T-helper 1 cell treated with Interleukin-12 subunit alpha and Interleukin-12 subunit beta and Interleukin-4 antibody, amounts not matched to agents 30 μg/mL and 1 μg/mL, for 36 hours (primary cell): ENCODE results near the gene PMFBP1.
"Not testable (repeated sequence)": the region's sequence is repeated elsewhere in the genome, so short reads cannot be mapped to it uniquely, and the experiment has no call there.

Experiments used
- H3K27ac Mint-ChIP-seq: one replicate; pipeline ENCODE4 v1.8.0; 2021; ENCODE audit warnings: mild to moderate bottlenecking, mixed read lengths
- H3K27me3 Mint-ChIP-seq: one replicate; pipeline ENCODE4 v1.8.0; 2021; ENCODE audit warnings: low read depth, mixed read lengths
- H3K36me3 Mint-ChIP-seq: one replicate; pipeline ENCODE4 v1.8.0; 2021; ENCODE audit warnings: low read depth, mixed read lengths
- H3K4me1 Mint-ChIP-seq: one replicate; pipeline ENCODE4 v1.8.0; 2021; ENCODE audit warnings: low read depth, mixed read lengths
- H3K4me3 Mint-ChIP-seq: one replicate; pipeline ENCODE4 v1.8.0; 2021; ENCODE audit warnings: mild to moderate bottlenecking, moderate library complexity, mixed read lengths
- H3K9me3 Mint-ChIP-seq: one replicate; pipeline ENCODE4 v1.8.0; 2021; ENCODE audit warnings: mixed read lengths

The PMFBP1 gene

DNA sequence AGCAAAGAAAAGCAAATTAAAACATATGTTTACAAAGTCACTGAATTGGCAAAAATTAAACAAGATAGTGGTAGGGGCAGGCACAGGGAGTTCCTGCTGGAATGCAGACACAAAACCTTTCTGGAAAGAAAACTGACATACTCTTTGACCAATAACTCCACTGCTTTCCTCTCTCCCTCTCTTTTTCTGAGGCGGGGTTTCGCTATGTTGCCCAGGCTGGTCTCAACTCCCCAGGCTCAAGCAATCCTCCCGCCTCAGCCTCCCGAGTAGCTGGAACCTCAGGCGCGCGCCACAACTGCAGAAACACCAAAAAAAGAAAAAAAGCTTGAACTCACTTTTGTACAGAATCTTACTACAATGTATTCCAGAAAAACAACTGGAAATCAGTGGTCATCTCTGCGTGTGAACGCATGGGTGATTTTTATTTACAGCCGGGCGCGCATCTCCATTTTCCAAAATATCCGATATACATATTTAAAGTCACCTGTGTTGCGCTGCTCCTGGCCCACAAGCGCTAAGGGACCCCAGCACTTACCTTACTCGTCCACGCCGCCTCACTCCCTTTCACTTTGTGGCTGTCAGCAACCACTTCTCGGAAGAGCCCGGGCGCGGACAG lies 79.0 kb downstream of the PMFBP1 start:
- no peaks in the 10 kb centered on the region for H3K9me3 Mint-ChIP-seq
- no peaks in the 10 kb centered on the region for H3K27me3 Mint-ChIP-seq
- peak overlapping the region; percentile 98 for H3K4me3 Mint-ChIP-seq
- peaks cover 38% of the 10 kb centered on the region for H3K36me3 Mint-ChIP-seq
- peaks cover 40% of the 10 kb centered on the region for H3K4me1 Mint-ChIP-seq
- H3K27ac Mint-ChIP-seq, result peak overlapping the region; percentile 98

DNA sequence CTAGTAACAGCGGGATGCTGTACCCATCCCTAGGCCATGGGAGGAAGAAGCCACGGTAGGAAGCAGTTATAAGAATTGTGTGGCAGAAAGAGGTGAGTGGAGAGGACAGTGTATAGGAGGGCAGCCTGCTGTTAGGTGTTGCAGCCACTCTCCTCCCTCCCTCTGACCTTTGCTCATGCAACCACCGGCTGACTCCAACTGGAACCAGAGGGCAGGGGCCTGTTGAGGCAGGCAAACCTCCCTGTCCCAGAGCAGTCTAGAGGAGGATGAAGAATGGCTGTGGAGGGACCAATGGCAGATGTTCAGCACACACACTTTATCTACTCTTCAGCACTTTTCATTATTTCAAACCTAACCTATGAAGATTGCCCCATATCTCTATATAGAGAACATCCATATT lies 80.7 kb downstream of the PMFBP1 start:
- no peaks in the 10 kb centered on the region for H3K27me3 Mint-ChIP-seq
- H3K9me3 Mint-ChIP-seq, result no peaks in the 10 kb centered on the region
- peak overlapping the region; percentile 17 for H3K4me3 Mint-ChIP-seq
- H3K27ac Mint-ChIP-seq, result peak overlapping the region; percentile 50
- peaks cover 34% of the 10 kb centered on the region for H3K4me1 Mint-ChIP-seq
- peaks cover 29% of the 10 kb centered on the region for H3K36me3 Mint-ChIP-seq

DNA sequence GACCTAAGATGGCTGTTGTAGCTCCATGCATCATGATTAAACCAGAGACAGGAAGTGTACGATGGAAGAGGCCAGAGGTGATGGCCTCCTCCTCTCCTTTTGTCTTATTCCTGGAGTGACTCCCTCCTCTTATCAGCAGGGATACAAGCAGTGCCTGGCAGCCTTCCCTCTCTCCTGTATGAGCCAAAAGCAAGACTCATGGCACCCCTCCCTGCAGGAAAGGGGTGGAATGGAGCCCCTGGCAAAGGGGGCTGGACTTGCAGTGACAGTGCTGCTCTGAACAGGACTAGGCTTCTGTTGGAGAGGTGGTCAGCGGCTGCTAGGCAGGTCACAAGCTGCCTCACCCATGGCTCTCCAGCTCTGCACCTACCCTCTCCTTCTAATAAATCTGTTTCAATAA lies 87.0 kb downstream of the PMFBP1 start:
- H3K27me3 Mint-ChIP-seq, result no peaks in the 10 kb centered on the region
- H3K4me1 Mint-ChIP-seq, result peaks cover 1% of the 10 kb centered on the region
- H3K4me3 Mint-ChIP-seq, result no peak overlapping the region
- H3K27ac Mint-ChIP-seq, result no peak overlapping the region
- H3K9me3 Mint-ChIP-seq, result peaks cover 13% of the 10 kb centered on the region
- H3K36me3 Mint-ChIP-seq, result peaks cover 37% of the 10 kb centered on the region

GRCh38 chr16:72084445-72084844 lies 87.5 kb downstream of the PMFBP1 start:
- Mint-ChIP-seq H3K4me3 (no peak overlapping the region), H3K36me3 (peaks cover 35% of the 10 kb centered on the region), H3K4me1 (no peaks in the 10 kb centered on the region), H3K27ac (no peak overlapping the region), H3K27me3 (no peaks in the 10 kb centered on the region), H3K9me3 (peaks cover 13% of the 10 kb centered on the region)

GRCh38 chr16:72083778-72084404 lies 88.1 kb downstream of the PMFBP1 start:
- peaks cover 31% of the 10 kb centered on the region for H3K36me3 Mint-ChIP-seq
- peaks cover 13% of the 10 kb centered on the region for H3K9me3 Mint-ChIP-seq
- H3K4me1 Mint-ChIP-seq, result no peaks in the 10 kb centered on the region
- H3K4me3 Mint-ChIP-seq, result no peak overlapping the region
- no peak overlapping the region for H3K27ac Mint-ChIP-seq
- no peaks in the 10 kb centered on the region for H3K27me3 Mint-ChIP-seq

DNA sequence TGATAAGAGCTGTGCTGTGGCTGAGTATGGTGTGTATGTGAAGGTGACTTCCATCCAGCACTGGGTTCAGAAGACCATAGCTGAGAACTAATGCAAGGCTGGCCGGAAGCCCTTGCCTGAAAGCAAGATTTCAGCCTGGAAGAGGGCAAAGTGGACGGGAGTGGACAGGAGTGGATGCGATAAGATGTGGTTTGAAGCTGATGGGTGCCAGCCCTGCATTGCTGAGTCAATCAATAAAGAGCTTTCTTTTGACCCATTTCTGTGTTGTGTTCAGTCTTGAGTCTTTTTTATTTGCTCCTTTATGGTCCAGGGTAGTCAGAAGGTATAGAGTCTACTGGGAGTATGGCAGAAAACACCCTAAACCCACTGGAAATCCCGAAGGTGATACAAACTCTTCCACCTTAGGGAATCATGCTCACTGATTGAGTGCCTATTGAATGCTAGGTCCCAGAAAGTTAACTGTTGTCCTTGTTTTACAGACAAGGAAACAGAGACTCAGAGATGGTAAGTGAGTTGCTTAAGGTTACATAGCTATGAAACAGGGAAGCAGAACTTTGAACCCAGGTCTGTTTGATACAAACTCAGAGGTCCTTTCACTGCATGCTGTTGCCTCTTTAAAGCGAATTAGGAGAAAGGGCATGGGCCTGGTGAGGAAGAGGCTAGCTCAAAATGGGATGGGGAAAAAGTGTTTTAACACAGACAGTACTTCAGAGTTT lies 94.8 kb downstream of the PMFBP1 start:
- H3K4me3 Mint-ChIP-seq, H3K27ac Mint-ChIP-seq, H3K27me3 Mint-ChIP-seq, H3K9me3 Mint-ChIP-seq, H3K36me3 Mint-ChIP-seq, H3K4me1 Mint-ChIP-seq: not testable (repeated sequence)

GRCh38 chr16:72075067-72075466 lies 96.9 kb downstream of the PMFBP1 start:
- H3K9me3 Mint-ChIP-seq, H3K27ac Mint-ChIP-seq, H3K4me1 Mint-ChIP-seq, H3K36me3 Mint-ChIP-seq, H3K27me3 Mint-ChIP-seq, H3K4me3 Mint-ChIP-seq: not testable (repeated sequence)

DNA sequence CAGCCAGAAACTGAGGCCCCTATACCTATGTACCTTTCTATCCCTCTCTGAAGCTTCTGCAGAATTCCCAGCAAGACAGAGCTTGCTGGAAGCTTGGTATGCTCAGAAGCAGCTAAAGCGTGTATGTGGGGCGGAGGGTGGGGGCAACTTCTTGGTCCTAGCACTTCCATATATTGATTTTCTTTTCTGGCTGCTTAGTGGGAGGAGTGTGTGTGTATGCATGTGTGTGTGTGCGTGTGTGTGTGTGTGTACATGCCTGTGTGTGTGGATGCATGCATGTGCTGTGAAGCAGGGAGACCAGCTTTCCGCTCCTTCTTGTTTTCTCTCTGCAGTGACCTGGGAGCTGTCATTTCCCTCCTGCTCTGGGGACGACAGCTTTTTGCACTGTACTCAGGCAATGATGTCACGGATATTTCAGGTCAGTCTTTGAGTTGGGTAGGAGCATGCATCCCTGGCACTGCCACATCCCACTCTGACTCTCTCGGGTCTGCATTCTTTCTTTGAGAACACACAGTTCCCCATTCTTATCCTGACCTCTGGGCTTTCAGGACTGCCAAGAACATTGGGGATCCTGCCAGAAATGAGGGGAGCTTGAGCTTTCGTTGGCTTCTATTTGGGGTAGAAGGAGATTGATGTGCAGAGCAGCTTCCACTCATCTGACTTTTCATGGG lies 98.3 kb downstream of the PMFBP1 start:
- Mint-ChIP-seq H3K27me3 (no peaks in the 10 kb centered on the region), H3K4me1 (no peaks in the 10 kb centered on the region), H3K36me3 (no peaks in the 10 kb centered on the region), H3K27ac (no peak overlapping the region), H3K9me3 (no peaks in the 10 kb centered on the region), H3K4me3 (no peak overlapping the region)

DNA sequence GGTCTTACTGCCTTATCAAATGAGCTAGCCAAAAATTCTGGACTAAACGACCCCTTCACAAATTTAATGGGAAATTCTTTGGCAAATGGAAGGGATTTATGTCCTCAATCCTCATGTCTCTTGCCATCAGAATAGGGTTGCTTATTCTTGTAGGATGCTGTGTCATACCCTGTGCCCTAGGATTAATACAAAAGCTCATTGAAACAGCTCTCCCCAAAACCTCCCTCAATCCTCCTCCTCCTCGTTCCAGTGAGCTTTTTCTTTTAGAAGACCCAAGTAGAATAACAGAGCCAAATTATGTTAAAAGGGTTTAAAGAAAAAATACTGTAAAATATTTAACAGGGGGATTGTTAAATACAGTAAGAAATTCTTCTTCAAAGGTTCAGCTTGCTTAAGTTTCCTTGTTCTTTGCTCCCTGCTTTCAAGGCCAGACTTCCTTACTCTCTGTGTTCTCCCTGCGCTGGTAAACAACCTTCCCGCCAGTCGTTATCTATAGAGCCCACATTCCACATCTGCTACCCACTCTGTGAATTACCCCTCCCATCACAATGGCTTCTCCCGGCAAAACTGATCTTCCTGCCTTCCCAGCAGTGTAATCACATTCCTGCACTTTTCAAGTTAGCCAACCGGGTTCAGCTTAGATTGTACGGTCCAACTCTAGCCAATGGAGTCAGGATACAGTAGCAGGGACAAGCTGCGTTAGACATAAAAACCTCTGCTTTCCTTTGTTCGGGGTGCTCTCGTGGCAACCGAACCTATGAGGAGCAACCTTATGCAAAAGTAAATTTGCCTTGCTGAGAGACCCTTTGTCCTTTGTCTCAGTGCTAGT lies 99.2 kb downstream of the PMFBP1 start:
- Mint-ChIP-seq H3K4me3 (no peak overlapping the region), H3K27me3 (no peaks in the 10 kb centered on the region), H3K36me3 (no peaks in the 10 kb centered on the region), H3K4me1 (no peaks in the 10 kb centered on the region), H3K9me3 (no peaks in the 10 kb centered on the region), H3K27ac (no peak overlapping the region)
